ENCODE measurements around the gene LTBP2.
A peak's percentile ranks its signal among the peaks of the same experiment; 100 is the strongest.

Gene LTBP2

DNA sequence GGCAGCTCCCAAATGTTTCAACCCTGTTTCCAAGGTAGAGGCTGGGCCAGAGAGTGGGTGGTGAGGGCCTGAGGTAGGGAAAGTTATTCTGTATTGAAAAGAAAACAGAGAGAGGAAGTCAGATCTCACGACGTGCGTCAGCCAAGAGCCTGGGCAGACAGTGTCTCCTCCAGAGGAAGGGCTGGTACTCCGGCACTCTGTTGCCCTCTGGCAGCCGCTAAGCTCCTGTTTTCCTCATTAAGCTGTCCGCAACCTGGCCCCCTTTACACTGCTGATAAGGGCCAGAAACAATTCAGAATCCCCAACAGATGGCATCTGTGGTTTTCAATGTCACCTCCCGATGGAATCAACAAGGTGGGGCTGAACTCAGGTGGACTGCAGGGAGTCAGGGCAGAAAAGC, 26.0 kb upstream of the LTBP2 start:
- DNase-seq: no peak

- no peak for DNase-seq
These were observed 25.1 kb upstream of the LTBP2 start for GRCh38 chr14:74637178-74637550.

GRCh38 chr14:74636424-74637177, 24.6 kb upstream of the LTBP2 start:
- DNase-seq: no peak

DNA sequence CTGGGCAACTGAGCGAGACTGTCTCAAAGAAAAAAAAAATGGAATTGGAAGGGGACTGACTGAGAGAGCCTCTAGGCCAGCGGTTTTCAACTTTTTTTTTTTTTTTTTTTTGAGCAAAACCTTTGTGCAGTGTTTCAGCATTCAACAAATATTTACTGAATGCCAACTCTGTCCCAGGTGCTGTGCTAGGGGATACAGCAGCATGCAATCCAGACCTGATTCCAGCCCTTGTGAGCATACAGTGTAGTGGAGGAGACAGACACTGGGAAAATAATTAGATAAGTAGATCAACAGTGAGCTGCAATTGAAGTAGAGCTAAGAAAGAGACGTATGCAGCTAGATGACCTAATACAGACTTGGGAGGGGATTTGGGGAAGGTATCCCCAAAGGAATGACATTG, 23.8 kb upstream of the LTBP2 start:
- no peak for DNase-seq

GRCh38 chr14:74634964-74635363, 22.9 kb upstream of the LTBP2 start:
- peak; percentile 85 for DNase-seq

- no peak for DNase-seq
These were observed 22.4 kb upstream of the LTBP2 start for GRCh38 chr14:74634481-74634880.

- DNase-seq: peak; percentile 75
These were observed 19.0 kb upstream of the LTBP2 start for GRCh38 chr14:74630881-74631690.

GRCh38 chr14:74628418-74628817, 16.4 kb upstream of the LTBP2 start:
- no peak for DNase-seq

DNA sequence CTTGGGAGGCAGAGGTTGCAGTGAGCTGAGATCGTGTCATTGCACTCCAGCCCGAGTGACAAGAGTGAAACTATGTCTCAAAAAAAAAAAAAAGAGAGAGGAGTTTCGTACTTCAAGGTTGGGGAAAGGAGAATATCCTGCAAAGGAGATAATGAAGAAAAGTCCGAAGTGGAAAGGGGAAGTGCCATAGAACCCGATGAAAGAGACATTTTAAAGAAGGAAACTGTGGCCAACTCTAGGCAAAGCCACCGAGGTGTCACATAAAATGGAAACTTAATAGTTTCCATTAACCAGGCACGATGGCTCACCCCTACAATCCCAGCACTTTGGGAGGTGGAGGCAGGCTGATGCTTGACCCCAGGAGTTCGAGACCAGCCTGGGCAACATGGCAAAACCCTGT, 15.0 kb upstream of the LTBP2 start:
- no peak for DNase-seq

GRCh38 chr14:74622257-74622656, 10.2 kb upstream of the LTBP2 start:
- no peak for DNase-seq

- DNase-seq: no peak
These were observed 9.5 kb upstream of the LTBP2 start for GRCh38 chr14:74621556-74621955.

- no peak for DNase-seq
These were observed 8.9 kb upstream of the LTBP2 start for GRCh38 chr14:74620923-74621322.

GRCh38 chr14:74620497-74620921, 8.5 kb upstream of the LTBP2 start:
- no peak for DNase-seq

DNA sequence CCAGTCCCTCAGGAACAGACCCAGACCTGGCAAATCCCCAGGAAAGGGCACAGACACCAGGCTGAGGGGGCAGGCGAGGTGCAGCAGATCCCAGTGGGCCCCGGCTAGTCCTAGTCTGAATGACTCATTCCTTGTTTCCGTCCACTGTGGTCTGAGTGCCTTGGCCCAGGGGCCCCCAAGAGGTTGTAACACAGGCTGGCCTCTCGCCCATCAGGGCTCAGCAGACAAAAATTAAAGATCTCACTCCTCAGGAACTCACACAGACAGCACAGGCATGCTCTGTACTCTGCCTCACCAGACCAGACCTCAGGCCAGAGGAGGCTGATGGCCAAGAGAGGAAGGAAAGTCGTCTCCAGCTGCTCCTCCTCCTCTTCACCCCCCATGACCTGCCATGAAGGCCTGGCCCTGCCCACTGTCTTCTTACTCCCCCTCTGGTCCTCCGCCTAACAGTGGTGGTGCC, 7.7 kb upstream of the LTBP2 start:
- peak; percentile 73 for DNase-seq

DNA sequence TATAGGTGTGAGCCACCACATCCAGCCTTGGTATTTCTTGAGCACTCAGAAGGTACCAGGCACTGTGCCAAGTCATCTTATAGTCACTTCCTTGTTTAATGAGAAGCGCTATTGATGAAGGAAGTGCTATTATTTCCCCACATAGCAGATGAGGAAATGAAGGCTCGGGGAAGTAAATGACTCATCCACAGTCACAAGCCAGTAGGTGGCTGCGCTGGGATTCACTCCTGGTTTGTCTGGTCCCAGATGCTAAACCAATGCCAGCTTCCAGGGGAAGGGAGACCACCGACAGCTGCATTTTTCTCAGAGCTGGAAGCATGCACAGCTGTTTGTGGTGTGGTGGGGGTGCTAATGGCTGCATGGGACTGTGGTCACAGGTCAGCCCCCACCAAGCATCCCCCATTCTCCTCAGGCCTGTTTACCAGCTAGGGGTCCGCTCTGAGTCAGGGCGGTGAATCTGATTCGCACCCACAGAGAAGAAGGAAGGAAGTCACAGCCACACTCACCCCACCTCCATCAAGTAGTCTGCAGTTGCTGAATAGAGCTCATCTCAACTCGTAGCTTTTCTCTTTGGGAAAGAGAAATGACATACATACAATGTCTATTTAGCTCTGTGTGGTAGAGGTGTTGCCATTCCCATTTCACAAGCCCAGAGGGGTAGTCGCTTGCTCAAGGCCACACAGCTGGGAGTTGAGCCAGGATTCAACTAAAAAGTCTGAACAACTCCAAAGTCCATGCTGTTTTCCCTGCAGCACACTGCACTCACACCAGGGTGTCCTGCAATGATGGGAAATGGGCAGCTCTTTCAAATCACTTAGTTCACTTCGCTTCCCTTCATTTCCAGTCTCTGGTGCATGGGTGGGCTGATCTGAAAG, 6.3 kb upstream of the LTBP2 start:
- DNase-seq: no peak

DNA sequence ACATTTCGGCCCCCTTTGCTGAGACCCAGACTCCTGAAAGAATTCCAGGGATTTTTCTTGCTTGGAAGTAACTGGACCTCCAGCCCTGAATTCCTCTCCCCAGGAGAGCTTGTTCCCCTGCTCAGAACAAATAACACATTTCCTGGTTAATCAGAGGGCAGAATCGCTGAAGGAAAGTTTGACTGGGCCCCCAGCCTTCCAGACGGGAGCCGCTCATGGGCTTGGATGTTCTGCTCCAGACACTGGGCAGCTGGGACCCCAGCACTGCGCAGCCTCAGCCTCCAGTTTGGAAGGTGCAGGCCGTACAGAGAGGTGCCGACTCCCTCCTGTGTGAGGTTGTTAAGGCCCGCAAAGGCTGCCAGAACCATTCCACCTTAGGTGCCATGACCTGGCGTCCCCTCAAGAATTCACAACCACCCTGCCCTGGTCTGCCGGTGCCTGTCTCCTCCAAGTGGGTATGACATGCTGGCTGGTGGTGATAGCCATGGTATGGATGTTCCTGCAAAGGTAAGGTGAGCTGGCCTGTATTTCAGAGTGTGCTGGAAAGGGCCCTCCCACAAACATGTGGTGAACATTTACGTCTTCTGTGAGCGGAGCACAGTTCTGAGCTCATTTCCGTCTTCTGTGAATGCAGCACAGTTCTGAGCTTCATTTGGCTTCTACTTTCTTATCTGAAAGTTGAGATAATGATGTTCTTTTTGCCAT, 5.1 kb upstream of the LTBP2 start:
- no peak for DNase-seq

GRCh38 chr14:74616507-74616906, 4.5 kb upstream of the LTBP2 start:
- no peak for DNase-seq

DNA sequence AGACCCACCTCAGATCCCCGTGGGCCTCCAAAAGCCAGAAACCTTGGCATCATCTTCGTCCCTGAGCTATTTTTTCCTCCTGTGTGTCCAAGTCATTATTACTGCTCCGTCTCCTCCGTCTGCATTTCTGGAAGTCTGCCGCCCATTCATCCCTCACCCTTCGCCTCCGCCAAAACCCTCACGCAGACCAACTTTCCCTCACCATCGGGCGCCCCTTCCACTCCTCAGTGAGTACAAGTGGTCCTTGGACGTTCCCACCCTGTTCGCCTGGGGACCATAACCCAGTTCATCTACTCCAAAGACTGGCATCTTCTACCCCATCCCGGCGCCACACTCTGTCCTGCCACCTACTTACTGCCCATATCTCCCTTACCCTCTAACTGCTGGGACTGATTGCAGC, 3.7 kb upstream of the LTBP2 start:
- no peak for DNase-seq

GRCh38 chr14:74614508-74615495, 2.8 kb upstream of the LTBP2 start:
- DNase-seq: no peak

DNA sequence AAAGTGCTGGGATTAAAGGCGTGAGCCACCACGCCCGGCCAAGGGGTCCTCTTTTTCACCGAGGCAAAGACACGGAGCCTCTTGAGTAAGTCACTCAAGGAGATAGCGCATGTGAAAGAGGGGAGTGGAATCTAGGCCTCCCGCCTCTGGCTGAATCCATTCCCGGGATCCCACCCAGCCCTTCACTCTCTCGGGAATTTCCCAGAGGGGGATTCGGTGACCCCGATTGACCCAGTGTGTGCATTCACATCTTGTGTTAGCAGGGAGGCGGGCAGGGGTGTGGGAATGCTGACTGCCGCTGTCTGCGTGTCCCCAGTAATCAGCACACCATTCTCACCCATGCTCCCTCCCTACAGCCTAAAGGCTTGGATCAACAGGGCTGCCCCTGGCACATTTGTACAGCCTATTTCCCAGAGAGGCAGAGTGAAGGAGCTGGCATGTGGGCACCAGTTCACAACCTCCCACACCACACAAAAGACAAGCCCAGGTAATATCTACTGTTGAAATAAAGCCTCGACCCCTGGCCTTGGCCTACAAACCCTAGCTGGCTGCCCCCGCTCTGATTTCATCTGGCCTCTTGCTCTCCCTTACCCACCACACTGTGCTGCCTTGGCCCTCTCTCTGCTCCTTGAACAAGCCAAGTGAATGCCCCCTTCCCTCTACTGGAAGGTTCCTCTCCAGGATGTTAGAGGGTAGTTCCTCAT, 1.3 kb upstream of the LTBP2 start:
- no peak for DNase-seq

Measured in right hindlimb (tissue), 1 donor.